SU-DHL-6 (cell line): Measurements from ENCODE around the gene CYB561.

Experiments
- H2AFZ ChIP-seq: fragments of 200-600 bp; sonication (generic); 2 replicates; pipeline ENCODE4 v1.6.1; 2014; ENCODE audit warnings: low read depth, mild to moderate bottlenecking, moderate library complexity, mixed read lengths, antibody characterized with exemption, low read length; ENCODE audit not compliant: severe bottlenecking
- H3F3A ChIP-seq: fragments of 200-600 bp; shearing (Covaris generic); 2 replicates; pipeline ENCODE4 v1.6.0; 2016; ENCODE audit warnings: antibody characterized with exemption, mild to moderate bottlenecking; ENCODE audit not compliant: insufficient read depth
- H3K27ac ChIP-seq: fragments of 200-600 bp; sonication (generic); 2 replicates; pipeline ENCODE4 v1.5.1; 2016; ENCODE audit warnings: low read depth, mild to moderate bottlenecking, low read length, moderate library complexity, mixed read lengths
- H3K27me3 ChIP-seq: fragments of 200-600 bp; sonication (generic), shearing (Covaris generic); 2 replicates; pipeline ENCODE4 v1.6.0; 2014; ENCODE audit warnings: mild to moderate bottlenecking, low read length
- H3K36me3 ChIP-seq: fragments of 200-600 bp; sonication (generic); 2 replicates; pipeline ENCODE4 v1.6.1; 2014; ENCODE audit warnings: mild to moderate bottlenecking, low read length, mixed read lengths
- H3K4me2 ChIP-seq: fragments of 300-600, 200-600 bp; shearing (Covaris generic), sonication (generic); 2 replicates; pipeline ENCODE4 v1.6.0; 2014; ENCODE audit warnings: low read length, low read depth, mild to moderate bottlenecking; ENCODE audit not compliant: poor library complexity, severe bottlenecking
- H3K4me3 ChIP-seq: fragments of 200-600 bp; sonication (generic); 2 replicates; pipeline ENCODE4 v1.5.1; 2014; ENCODE audit warnings: antibody characterized with exemption, low read length, mild to moderate bottlenecking, mixed read lengths; ENCODE audit not compliant: insufficient read depth, poor library complexity, severe bottlenecking
- H3K79me2 ChIP-seq: fragments of 200-600 bp; sonication (generic); 2 replicates; pipeline ENCODE4 v1.6.1; 2014; ENCODE audit warnings: mild to moderate bottlenecking, low read length, moderate library complexity; ENCODE audit not compliant: insufficient read depth
- H3K9ac ChIP-seq: fragments of 200-600 bp; sonication (generic); 2 replicates; pipeline ENCODE4 v1.7.0; 2014; ENCODE audit warnings: mild to moderate bottlenecking, low read length
- H3K9me2 ChIP-seq: fragments of 200-600 bp; sonication (generic); replicated peaks from 2 replicates; pipeline ENCODE4 v1.6.1; 2014; ENCODE audit warnings: low read length; ENCODE audit not compliant: insufficient read depth
- H3K9me3 ChIP-seq: fragments of 200-600 bp; sonication (generic); 2 replicates; pipeline ENCODE4 v1.6.1; 2014; ENCODE audit warnings: low read length, mixed read lengths; ENCODE audit not compliant: insufficient read depth
- H4K20me1 ChIP-seq: fragments of 200-600 bp; sonication (generic); 2 replicates; pipeline ENCODE4 v1.6.1; 2014; ENCODE audit warnings: low read depth, mild to moderate bottlenecking, antibody characterized with exemption, low read length, moderate library complexity, mixed read lengths
- CTCF ChIP-seq: fragments of 200-600 bp; sonication (generic); IDR thresholded peaks from one replicate; pipeline ENCODE4 v1.5.1; 2017; ENCODE audit warnings: antibody characterized with exemption, mild to moderate bottlenecking, low read length, moderate library complexity; ENCODE audit not compliant: insufficient read depth, poor library complexity, severe bottlenecking
- EZH2phosphoT487 ChIP-seq: fragments of 200-600 bp; sonication (generic), shearing (Covaris generic); conservative IDR thresholded peaks from 2 replicates; pipeline ENCODE4 v1.6.1; 2018; ENCODE audit warnings: mild to moderate bottlenecking, antibody characterized with exemption, low read length, moderate library complexity, mixed read lengths

The CYB561 gene

GRCh38 chr17:63430223-63430622, 15.9 kb downstream of the CYB561 start:
- Histone ChIP-seq H3K27me3 (no peaks in the 10 kb centered on the region), H3K9me3 (no peaks in the 10 kb centered on the region), H3K79me2 (no peaks in the 10 kb centered on the region), H3K9ac (no peak overlapping the region), H3K36me3 (no peaks in the 10 kb centered on the region), H3K9me2 (no peaks in the 10 kb centered on the region), H4K20me1 (no peaks in the 10 kb centered on the region; the same call in 1 of the 2 replicates), H3K4me3 (no peak overlapping the region), H3K27ac (no peak overlapping the region), H3K4me2 (no peak overlapping the region), H2AFZ (no peak overlapping the region), H3F3A (no peaks in the 10 kb centered on the region)
- no peak for TF ChIP-seq CTCF
- no peak for TF ChIP-seq EZH2phosphoT487

GRCh38 chr17:63429766-63430165, 16.3 kb downstream of the CYB561 start:
- H3K9me3 ChIP-seq, result no peaks in the 10 kb centered on the region
- H3K4me3 ChIP-seq, result no peak overlapping the region
- H3K9ac ChIP-seq, result no peak overlapping the region
- no peak overlapping the region for H3K4me2 ChIP-seq
- H3K27me3 ChIP-seq, result no peaks in the 10 kb centered on the region
- no peaks in the 10 kb centered on the region for H3K9me2 ChIP-seq
- no peaks in the 10 kb centered on the region for H3K36me3 ChIP-seq
- H2AFZ ChIP-seq, result no peak overlapping the region
- no peaks in the 10 kb centered on the region; the same call in 1 of the 2 replicates for H4K20me1 ChIP-seq
- H3K27ac ChIP-seq, result no peak overlapping the region
- H3K79me2 ChIP-seq, result no peaks in the 10 kb centered on the region
- H3F3A ChIP-seq, result no peaks in the 10 kb centered on the region
- TF ChIP-seq EZH2phosphoT487 (no peak), CTCF (no peak)

- H3K9me3 ChIP-seq, result no peaks in the 10 kb centered on the region
- H3K36me3 ChIP-seq, result no peaks in the 10 kb centered on the region
- no peaks in the 10 kb centered on the region; the same call in 1 of the 2 replicates for H4K20me1 ChIP-seq
- H3K4me3 ChIP-seq, result no peak overlapping the region
- no peaks in the 10 kb centered on the region for H3K27me3 ChIP-seq
- H3K27ac ChIP-seq, result no peak overlapping the region
- H3K79me2 ChIP-seq, result no peaks in the 10 kb centered on the region
- H3F3A ChIP-seq, result no peaks in the 10 kb centered on the region
- no peak for TF ChIP-seq EZH2phosphoT487
- TF ChIP-seq CTCF, result no peak
- no peaks in the 10 kb centered on the region for H3K9me2 ChIP-seq
- H3K9ac ChIP-seq, result no peak overlapping the region
- no peak overlapping the region for H2AFZ ChIP-seq
- no peak overlapping the region for H3K4me2 ChIP-seq
Measured at GRCh38 chr17:63426917-63427308, 19.2 kb downstream of the CYB561 start.
